T47D (cell line): ENCODE results near the gene ATP1A3.
"Not testable (repeated sequence)": the region's sequence is repeated elsewhere in the genome, so short reads cannot be mapped to it uniquely, and the experiment has no call there.

Experiments
- DNase-seq, 2 experiments: peaks; one replicate each; pipeline versions ENCODE4 v3.0.0 to v3.0.0-alpha.2; 2011 to 2012; ENCODE audit warnings: low read depth in 1 of 2, low spot score in 1 of 2
- JUND ChIP-seq: IDR thresholded peaks from 2 replicates; pipeline ENCODE4 v1.6.1; 2012; ENCODE audit warnings: low read depth
- in situ Hi-C: cut with HindIII; loops from 2 replicates; pipeline ENCODE4 v1.10.0; 2016; ENCODE audit warnings: low sequenced_read_pairs, low pct_unique_long_range_greater_than_20kb

Gene ATP1A3

DNA sequence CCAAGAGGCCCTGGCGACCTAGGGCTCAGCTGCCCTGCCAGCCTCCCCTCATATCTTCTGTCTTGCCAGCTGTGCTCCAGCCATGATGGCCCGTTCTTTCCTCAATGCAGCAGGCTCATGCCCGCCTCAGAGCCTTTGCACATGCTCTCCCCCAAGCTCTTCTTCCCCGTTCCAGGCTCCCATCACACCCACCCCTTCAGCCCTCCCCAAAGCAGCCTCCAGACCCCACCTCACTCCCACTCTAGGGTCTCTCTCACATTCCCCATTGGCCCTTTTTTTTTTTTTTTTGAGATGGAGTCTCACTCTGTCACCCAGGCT is 29.9 kb upstream of the ATP1A3 start:
- in situ Hi-C loops, result no loop called here
- DNase-seq, result no peak
- TF ChIP-seq JUND, result no peak

DNA sequence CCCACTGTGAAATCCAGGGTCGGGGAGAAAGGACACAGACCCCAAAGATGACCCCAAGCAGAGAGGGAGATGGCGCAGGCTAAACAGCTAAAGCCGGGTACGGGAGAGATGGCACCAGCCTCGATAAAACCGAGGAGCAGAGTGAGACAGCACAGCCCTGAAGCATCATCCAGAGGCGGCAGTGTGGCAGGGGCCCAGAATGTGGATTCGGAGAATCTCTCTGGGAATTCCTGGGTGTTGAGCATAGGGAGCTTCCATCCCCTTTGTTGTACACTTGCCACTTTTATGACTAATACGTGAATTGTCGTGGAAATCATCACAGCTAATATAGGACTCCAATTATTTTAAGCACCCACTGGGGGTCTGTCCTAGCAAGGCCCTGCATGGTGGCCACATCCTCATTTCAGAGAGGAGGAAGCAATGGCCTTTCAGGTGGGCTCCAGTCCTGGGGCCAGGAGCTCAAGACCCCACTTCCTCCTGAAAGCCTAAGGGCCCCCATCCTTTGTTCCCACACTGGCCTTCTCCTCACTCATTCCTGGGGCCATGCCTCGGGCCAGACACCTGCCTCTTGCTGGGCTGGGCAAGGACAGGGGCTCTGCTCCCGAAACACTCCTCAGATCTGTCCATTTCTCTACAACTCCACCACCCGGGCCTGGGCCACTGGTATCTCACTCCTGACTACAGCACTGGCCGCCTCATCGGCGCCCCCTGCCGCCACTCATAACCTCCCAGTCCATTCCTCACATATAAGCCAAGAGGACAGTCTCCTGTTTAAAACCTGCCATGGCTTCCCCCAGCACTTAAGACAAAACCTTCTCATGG is 29.3 kb upstream of the ATP1A3 start:
- peak in 1 of 2 experiments; percentile 17 for DNase-seq
- in situ Hi-C loops, result no loop called here
- no peak for TF ChIP-seq JUND

DNA sequence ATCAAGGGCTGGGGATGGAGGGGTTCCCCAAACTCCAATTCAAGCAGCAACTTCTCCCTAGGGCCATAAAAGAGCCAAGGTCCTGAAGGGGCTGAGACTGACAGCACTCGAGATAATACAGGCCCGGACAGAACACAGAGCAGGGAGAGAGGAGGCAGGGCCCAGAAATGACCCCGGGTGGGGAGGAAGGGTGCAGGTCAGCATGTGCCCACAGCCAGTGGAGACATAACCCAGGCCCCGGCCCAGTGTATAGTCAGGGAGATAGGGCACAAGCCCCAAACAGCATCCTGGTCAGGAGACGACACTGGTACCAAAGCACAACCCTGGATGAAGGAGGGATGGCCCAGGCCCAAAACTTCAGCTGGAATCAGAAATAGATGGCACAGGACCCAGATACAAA is 28.6 kb upstream of the ATP1A3 start:
- TF ChIP-seq JUND, result no peak
- in situ Hi-C loops, result no loop called here
- no peak for DNase-seq

DNA sequence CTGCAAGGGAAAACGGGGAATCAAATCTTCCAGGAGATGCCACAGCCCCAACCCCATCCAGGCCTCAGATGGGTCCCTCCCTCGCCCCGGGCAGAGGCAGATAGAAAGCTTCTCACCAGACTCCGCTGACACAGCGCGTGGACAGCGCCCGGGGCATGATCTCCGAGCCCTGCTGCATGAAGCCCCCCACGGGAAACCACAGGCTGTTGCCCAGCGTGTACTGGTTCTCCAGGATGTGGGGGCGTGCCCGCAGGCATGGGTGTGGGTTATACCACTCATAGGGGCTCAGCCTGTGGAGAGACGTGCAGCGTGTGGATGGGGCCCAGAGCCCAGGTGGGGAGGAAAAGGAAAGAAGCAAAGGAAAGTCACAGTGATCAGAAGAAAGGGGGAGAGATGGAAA is 27.2 kb upstream of the ATP1A3 start:
- in situ Hi-C loops, result no loop called here
- no peak for TF ChIP-seq JUND

DNA sequence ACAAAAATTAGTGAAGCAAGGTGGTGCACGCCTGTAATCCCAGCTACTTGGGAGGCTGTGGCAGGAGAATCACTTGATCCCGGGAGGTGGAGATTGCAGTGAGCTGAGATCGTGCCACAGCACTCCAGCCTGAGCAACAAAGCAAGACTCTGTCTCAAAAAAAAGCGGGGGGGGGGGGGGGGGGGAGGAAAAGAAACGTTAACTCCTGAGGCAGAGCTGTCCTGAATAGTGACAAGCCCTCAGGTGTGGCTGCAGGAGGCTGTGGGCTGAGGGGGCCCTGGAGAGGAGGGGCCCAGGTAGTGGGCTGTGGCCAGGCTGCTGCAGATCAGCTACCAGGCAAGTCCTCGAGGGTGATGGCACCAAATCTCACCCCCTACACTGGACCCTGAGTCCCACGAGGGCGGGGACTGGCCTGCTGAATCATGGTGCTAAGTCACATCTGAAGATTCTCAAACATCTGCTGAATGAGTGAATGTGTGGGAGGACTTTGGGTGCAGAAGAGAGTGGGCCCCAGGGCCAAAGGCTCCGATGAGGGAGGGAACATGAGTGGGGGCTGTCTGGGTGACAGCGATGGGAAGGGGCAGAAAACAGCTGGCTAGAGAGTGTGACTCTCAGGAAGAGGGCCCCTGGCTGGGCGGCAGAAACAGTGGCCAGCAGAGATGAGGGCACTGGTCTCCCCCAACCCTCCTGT is 24.6 kb upstream of the ATP1A3 start:
- in situ Hi-C loops, result no loop called here
- no peak for TF ChIP-seq JUND
- DNase-seq, result no peak

More for the DNA sequence above, 27.2 kb upstream of the ATP1A3 start:
- DNase-seq, result no peak

DNA sequence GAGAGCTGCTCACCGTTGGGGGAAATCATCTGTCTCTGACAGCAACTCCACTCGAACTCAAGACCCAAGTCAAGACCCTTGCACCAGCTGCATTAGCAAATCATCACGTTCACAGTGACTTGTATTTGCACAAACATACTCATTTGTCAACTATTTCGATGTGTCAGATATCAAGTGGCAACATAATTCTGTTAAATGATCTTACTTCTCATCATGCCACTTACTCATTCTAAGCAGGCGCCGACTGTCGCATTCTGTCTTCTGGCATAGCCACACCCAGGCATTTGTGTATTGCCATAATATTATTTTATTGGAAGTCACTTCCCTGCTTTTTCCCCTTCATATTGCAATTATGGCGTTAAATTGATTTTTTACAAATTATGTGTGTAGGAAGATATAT is 23.0 kb upstream of the ATP1A3 start:
- in situ Hi-C loops, result no loop called here
- no peak for TF ChIP-seq JUND
- DNase-seq, result no peak

DNA sequence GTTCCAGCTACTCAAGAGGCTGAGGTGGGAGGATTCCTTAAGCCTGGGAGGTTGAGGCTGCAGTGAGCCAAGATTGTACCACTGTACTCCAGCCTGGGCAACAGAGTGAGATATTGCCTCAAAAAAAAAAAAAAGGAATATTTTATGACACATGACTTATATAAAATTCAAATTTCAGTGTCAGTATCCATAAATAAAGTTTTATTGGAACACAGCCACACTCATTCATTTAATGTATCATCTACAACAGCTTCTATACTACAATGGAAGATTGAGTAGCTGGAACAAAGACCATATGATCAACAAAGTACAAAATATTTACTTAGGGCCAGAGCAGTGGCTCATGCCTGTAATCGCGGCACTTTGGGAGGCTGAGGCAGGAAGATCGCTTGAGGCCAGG is 18.7 kb upstream of the ATP1A3 start:
- in situ Hi-C loops, DNase-seq: not testable (repeated sequence)

DNA sequence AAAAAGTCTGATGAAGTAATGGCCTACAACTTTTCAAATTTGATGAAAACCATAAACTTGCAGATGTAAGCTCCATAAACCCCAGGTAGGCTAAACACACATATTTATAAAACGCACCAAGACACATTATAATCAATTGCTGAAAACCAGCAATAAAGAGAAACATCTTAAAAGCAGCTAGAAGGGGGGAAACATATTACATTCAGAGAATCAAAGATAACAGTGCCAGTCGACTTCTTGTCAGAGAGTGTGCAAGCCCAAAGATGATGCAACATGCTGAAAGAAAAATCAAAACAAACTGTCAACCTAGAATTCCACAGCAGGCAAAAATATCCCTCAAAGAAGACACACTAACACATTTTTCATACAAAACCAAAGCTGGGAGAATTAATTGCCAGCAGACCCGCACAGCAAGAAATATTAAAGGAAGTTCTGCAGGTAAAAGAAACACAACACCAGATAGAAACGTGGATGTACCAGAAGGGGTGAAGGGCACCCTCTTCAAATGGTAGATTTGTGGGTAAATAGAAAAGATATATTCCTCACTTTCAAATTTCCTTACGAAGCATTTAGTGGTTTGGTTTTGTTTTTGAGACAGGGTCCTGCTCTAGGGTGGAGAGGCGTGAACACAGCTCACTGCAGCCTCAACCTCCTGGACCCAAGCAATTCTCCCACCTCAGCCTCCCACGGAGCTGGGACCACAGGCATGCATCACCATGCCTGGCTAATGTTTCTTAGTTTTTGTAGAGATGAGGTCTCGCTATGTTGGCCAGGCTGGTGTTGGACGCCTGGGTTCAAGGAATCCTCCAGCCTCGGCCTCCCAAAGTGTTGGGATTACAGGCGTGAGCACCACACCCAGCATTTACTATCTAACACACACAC is 16.5 kb upstream of the ATP1A3 start:
- DNase-seq, result no peak
- no peak for TF ChIP-seq JUND
- in situ Hi-C loops, result no loop called here

DNA sequence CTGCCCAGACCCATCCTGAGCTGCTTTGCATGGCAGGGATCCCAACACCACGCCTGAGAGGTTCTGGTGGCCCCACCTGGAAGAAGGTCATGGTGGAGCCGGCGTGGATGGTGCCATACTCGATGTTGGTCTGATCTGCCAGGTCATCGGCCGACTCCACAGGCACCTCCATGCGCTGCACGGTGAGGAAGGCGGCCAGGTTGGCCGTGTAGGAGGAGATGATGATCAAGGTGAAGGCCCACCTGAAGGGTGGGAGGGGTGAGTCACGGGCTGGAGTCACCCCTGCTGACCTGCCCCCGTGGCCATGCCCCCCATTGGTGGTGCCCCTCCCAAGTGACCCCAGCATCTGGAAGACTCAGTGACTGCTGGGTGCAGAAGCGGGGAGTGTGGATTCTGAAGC is 12.5 kb upstream of the ATP1A3 start:
- in situ Hi-C loops, result no loop called here
- DNase-seq, result no peak
- TF ChIP-seq JUND, result no peak

DNA sequence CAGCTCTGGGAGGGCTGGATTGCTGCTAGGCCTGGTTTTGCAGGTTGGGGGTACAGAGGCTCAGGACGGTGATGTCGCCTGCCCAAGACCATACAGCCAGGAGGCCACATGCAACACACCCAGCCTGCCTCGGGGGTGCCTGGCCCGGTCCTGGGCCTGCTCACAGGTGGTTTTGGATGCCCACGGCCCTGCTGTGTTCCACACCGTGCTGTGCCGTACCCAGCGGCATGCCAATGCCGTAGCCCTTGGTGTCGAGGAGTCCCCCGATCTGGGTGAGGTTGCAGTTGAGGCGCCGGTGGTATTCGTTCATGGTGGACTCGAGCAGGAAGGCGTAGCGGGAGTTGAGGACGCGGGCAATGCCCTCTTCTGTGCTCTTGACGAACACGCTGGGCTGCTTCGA is 11.5 kb upstream of the ATP1A3 start:
- DNase-seq, result no peak
- in situ Hi-C loops, result no loop called here
- no peak for TF ChIP-seq JUND

DNA sequence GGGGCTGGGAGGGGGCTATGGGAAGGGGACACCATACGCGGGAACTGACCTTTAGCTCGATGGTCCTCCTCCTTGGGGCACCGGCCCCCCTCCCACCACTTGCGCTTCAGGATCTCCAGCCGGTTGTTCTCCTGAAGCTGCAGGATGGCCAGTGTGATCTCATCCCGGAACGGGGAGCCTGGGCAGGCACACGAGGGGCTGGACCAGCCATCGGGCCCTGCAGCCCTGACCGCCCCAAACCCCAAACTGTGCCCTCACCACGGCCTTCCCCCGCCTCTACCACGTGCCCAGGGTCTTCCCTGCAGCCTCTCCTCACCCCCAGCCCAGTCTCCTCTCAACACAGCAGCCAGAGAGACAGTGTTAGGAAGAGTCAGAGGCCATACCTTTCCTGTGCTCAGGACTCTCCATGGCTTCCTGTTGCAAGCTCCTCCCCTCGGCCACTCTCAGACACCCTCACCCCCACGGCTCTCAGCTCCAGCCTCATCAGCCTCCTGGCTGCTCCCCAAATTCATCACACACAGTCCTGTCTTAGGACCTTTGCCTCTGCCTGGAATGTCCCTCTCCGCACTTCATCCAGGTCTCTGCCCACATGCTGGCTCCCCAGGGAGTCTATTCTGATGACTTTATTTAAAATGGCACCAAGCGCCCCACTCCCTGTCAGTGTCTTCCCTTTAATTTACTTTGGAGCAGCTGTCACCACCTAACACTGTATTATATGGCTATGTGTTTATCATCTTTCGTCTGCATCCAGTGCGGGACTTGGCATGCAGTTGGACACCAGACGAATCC is 9.7 kb upstream of the ATP1A3 start:
- in situ Hi-C loops, result no loop called here
- no peak for TF ChIP-seq JUND
- DNase-seq, result no peak

DNA sequence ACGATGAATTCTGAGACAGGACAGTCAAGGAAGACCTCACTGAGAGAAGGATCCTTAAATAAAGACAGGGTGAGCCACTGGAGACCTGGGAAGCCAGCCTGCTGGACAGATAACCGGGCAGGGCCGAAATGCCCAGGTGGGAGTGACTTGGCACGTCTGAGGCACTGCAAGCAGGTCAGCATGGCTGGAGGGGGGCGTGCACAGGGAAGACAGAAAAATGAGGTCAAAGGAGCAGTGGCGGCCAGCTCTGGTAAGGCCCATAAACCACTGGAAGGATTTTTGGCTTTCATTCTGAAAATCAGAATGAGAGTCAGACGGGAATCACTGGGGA is 5.8 kb upstream of the ATP1A3 start:
- no peak for TF ChIP-seq JUND
- in situ Hi-C loops, result no loop called here
- DNase-seq, result no peak
